Measurements from ENCODE around the gene NUP133. TPM values are rescaled to one million over a fixed set of nuclear protein-coding genes. Genes with fewer than 3 reads are reported as not detected.
A peak's percentile ranks its signal among the peaks of the same experiment; 100 is the strongest.

The NUP133 gene
- total and polyA plus RNA-seq, 2 donors (not counting 3 experiments of a cell fraction or from before 2014, with no cell fraction given): 13.4 to 43.2 TPM

- H3K27me3 ChIP-seq (ENCODE audit: control insufficient read depth in 2 of 2, insufficient read depth in 2 of 2, low read length in 2 of 2): no peaks in the 10 kb centered on the region
- ChIA-PET POLR2A (interaction anchor here (1.6 kb wide), 1 partner anchor 51 kb away, joined by 7 read pairs; the partner anchor contains the start of gene ABCB10), CTCF (interaction anchor here (1.0 to 2.8 kb wide), 3 partner anchors 26 to 237 kb away, joined by 4 to 10 read pairs (median 4); partner anchors contain the start of gene RAB4A)
- no peak for FAIRE-seq
- H3K9me3 ChIP-seq (replicated peaks; ENCODE audit: control insufficient read depth, insufficient read depth, low read length): no peaks in the 10 kb centered on the region
- H3K79me2 ChIP-seq (ENCODE audit: control insufficient read depth, insufficient read depth, low read length): peaks cover 19% of the 10 kb centered on the region
- H2AFZ ChIP-seq (ENCODE audit: low read depth, low read length): peak overlapping the region; percentile 32
- peak overlapping the region; percentile 56 for H3K27ac ChIP-seq (ENCODE audit: insufficient read depth, low read depth, low read length)
- H3K9me1 ChIP-seq (replicated peaks; ENCODE audit: control insufficient read depth, extremely low read depth, insufficient read depth, low read length): no peaks in the 10 kb centered on the region
- no TSS peak for BruUV-seq (replicated peaks)
- intact Hi-C loops (cut with micrococcal nuclease) (loop anchor here (5.0 kb wide), 1 partner anchor 235 kb away; the partner anchor contains the start of gene RAB4A), dilution Hi-C loops (cut with MboI; ENCODE audit: extremely low pct_ligation_motif_present, low sequenced_read_pairs) (no loop called here)
- peak overlapping the region; percentile 93 for H3K9ac ChIP-seq (replicated peaks; ENCODE audit: extremely low read depth, insufficient read depth, low read length)
- peaks cover 14% of the 10 kb centered on the region for H3K4me1 ChIP-seq (ENCODE audit: control insufficient read depth, extremely low read depth, insufficient read depth, low read length)
- no peaks in the 10 kb centered on the region for H3K36me3 ChIP-seq (ENCODE audit: control insufficient read depth in 2 of 2, extremely low read depth in 1 of 2, insufficient read depth in 2 of 2, low read length in 2 of 2)
- no peaks in the 10 kb centered on the region for H4K20me1 ChIP-seq (replicated peaks; ENCODE audit: control insufficient read depth, extremely low read depth, insufficient read depth, low read length)
- H3K4me3 ChIP-seq (replicated peaks in 1 of 3; ENCODE audit: insufficient read depth in 1 of 3, low read depth in 1 of 3, low read length in 3 of 3): peak overlapping the region; percentile 61 to 93 (median 64)
- TF ChIP-seq EZH2 (IDR thresholded peaks at IDR 0.05; ENCODE audit: borderline replicate concordance, low read depth, low read length, severe bottlenecking): no peak
- no peak for DNase-seq (ENCODE audit: low read depth, low spot score)
- H3K4me2 ChIP-seq (ENCODE audit: insufficient read depth, low read length): peak overlapping the region; percentile 97
Measured at GRCh38 chr1:229507502-229507901, 639 bp downstream of the NUP133 start.

- FAIRE-seq (no peak), DNase-seq (ENCODE audit: low read depth, low spot score) (no peak)
- intact Hi-C loops (cut with micrococcal nuclease): loop anchor here (5.0 kb wide), 1 partner anchor 234 kb away; the partner anchor contains the start of gene RAB4A
- ChIA-PET CTCF (interaction anchor here (2.5 to 2.8 kb wide), 2 partner anchors 25 kb away, joined by 6 to 10 read pairs; no protein-coding TSS in a partner anchor), POLR2A (interaction anchor here (0.6 kb wide), 1 partner anchor 51 kb away, joined by 3 read pairs; no protein-coding TSS in a partner anchor)
- no peaks in the 10 kb centered on the region for H3K27me3 ChIP-seq (ENCODE audit: control insufficient read depth in 2 of 2, insufficient read depth in 2 of 2, low read length in 2 of 2)
- H2AFZ ChIP-seq (ENCODE audit: low read depth, low read length): no peak overlapping the region
- H3K9ac ChIP-seq (replicated peaks; ENCODE audit: extremely low read depth, insufficient read depth, low read length): peak overlapping the region; percentile 93
- no peak overlapping the region for H3K27ac ChIP-seq (ENCODE audit: insufficient read depth, low read depth, low read length)
- no peaks in the 10 kb centered on the region for H4K20me1 ChIP-seq (replicated peaks; ENCODE audit: control insufficient read depth, extremely low read depth, insufficient read depth, low read length)
- peak overlapping the region in 1 of 3 experiments; percentile 93 for H3K4me3 ChIP-seq (replicated peaks in 1 of 3; ENCODE audit: insufficient read depth in 1 of 3, low read depth in 1 of 3, low read length in 3 of 3)
- no peaks in the 10 kb centered on the region for H3K9me3 ChIP-seq (replicated peaks; ENCODE audit: control insufficient read depth, insufficient read depth, low read length)
- peak overlapping the region; percentile 97 for H3K4me2 ChIP-seq (ENCODE audit: insufficient read depth, low read length)
- peaks cover 19% of the 10 kb centered on the region for H3K79me2 ChIP-seq (ENCODE audit: control insufficient read depth, insufficient read depth, low read length)
- TF ChIP-seq MAX (IDR thresholded peaks at IDR 0.05; ENCODE audit: insufficient read depth, insufficient read length): no peak
- TF ChIP-seq FOS (IDR thresholded peaks at IDR 0.05; ENCODE audit: borderline replicate concordance, insufficient read depth, low read length): no peak
- no peak for TF ChIP-seq GATA2 (IDR thresholded peaks at IDR 0.05; ENCODE audit: insufficient read depth, insufficient read length, low read depth, low read length)
- no peak for TF ChIP-seq POLR2A (IDR thresholded peaks at IDR 0.05; ENCODE audit: low read depth, low read length)
- no peak for TF ChIP-seq EZH2 (IDR thresholded peaks at IDR 0.05; ENCODE audit: borderline replicate concordance, low read depth, low read length, severe bottlenecking)
- no peak for TF ChIP-seq JUN (IDR thresholded peaks at IDR 0.05; ENCODE audit: borderline replicate concordance, insufficient read depth, insufficient read length, low read depth)
- no peak for TF ChIP-seq POLR2AphosphoS5 (IDR thresholded peaks at IDR 0.05; ENCODE audit: insufficient read depth, low read depth, low read length)
- H3K36me3 ChIP-seq (ENCODE audit: control insufficient read depth in 2 of 2, extremely low read depth in 1 of 2, insufficient read depth in 2 of 2, low read length in 2 of 2): no peaks in the 10 kb centered on the region
- no TSS peak for BruUV-seq (replicated peaks)
- dilution Hi-C loops (cut with MboI; ENCODE audit: extremely low pct_ligation_motif_present, low sequenced_read_pairs): no loop called here
- no peaks in the 10 kb centered on the region for H3K9me1 ChIP-seq (replicated peaks; ENCODE audit: control insufficient read depth, extremely low read depth, insufficient read depth, low read length)
- peaks cover 14% of the 10 kb centered on the region for H3K4me1 ChIP-seq (ENCODE audit: control insufficient read depth, extremely low read depth, insufficient read depth, low read length)
Measured at GRCh38 chr1:229506633-229507032, 1.5 kb downstream of the NUP133 start.

Data from endothelial cell of umbilical vein (primary cell).